Esophagus squamous epithelium (tissue), 5 donors: ENCODE measurements around the gene SIDT2. TPM values are rescaled to one million over a fixed set of nuclear protein-coding genes. Genes with fewer than 3 reads are reported as not detected.

Experiments used
- DNase-seq: peaks from one replicate; lab custom pipeline; 2025; lab: John Stamatoyannopoulos, UW
- H3K27ac ChIP-seq, 4 donors: fragments of 200-600 bp; sonication (generic); one replicate each; pipeline ENCODE4 v1.5.1; 2016 to 2019; ENCODE audit warnings: mild to moderate bottlenecking in 1 of 4
- H3K27me3 ChIP-seq, 4 donors: fragments of 200-600 bp; sonication (generic); 1 replicate in 3 of 4; 2 replicates in 1 of 4; pipeline versions ENCODE4 v1.5.1 to v1.6.0; 2017 to 2021; ENCODE audit warnings: antibody characterized with exemption in 1 of 4
- H3K36me3 ChIP-seq, 3 donors: fragments of 200-600 bp; sonication (generic); one replicate each; pipeline ENCODE4 v1.5.1; 2016 to 2019
- H3K4me1 ChIP-seq, 3 donors: fragments of 200-600 bp; sonication (generic); one replicate each; pipeline ENCODE4 v1.5.1; 2017 to 2019
- H3K4me3 ChIP-seq, 4 donors: fragments of 200-600 bp; sonication (generic); 1 replicate in 3 of 4; 2 replicates in 1 of 4; pipeline ENCODE4 v1.5.1; 2016 to 2019; ENCODE audit warnings: mild to moderate bottlenecking in 2 of 4, moderate library complexity in 1 of 4
- H3K9me3 ChIP-seq, 3 donors: fragments of 200-600 bp; sonication (generic); one replicate each; pipeline ENCODE4 v1.5.1; 2016 to 2019
- CTCF ChIP-seq, 6 experiments: fragments of 450-650 bp in 4 of 6; fragments of 200-600 bp in 2 of 6; sonication (generic) in 2 of 6; IDR thresholded peaks; one replicate each; pipeline ENCODE4 v1.5.1; 2016 to 2019; ENCODE audit warnings: antibody characterized with exemption in 6 of 6, mild to moderate bottlenecking in 4 of 6, moderate library complexity in 4 of 6
- POLR2A ChIP-seq, 4 donors: fragments of 450-650 bp; IDR thresholded peaks; one replicate each; pipeline ENCODE4 v1.6.1; 2017; ENCODE audit warnings: antibody characterized with exemption in 4 of 4, mild to moderate bottlenecking in 4 of 4, moderate library complexity in 3 of 4
- WGBS, 2 donors: methylation state at CpG; one replicate each; pipeline ENCODE4 v1.1.5; 2018; 5-methylcytosine and 5-hydroxymethylcytosine counted together
- intact Hi-C: fragments of 100-400 bp; cut with DNase I; formaldehyde crosslinking; loops from one replicate; pipeline ENCODE4 v1.15.0; 2022
- total RNA-seq, 4 donors: library from RNA; depleted of rRNA; stranded (reverse); fragments of >200 nt; gene quantifications; one replicate each; pipeline ENCODE4 v1.1.0, GENCODE V29; 2016
- donor health status: DM: yes; HTN: yes; CAD: no.

SIDT2 gene
- total RNA-seq, 4 donors from 2014 or later = 6.9 to 20.0 (median 9.4) TPM

GRCh38 chr11:117172724-117173421 is 5.7 kb upstream of the SIDT2 start:
- no peak for DNase-seq
- intact Hi-C loops = no loop called here
- Histone ChIP-seq H3K4me3 (no peak overlapping the region), H3K27me3 (no peaks in the 10 kb centered on the region), H3K27ac (peak overlapping the region in 1 of 4 donors; percentile 30), H3K4me1 (peaks cover 2 to 5% (median 4%) of the 10 kb centered on the region in 3 donors), H3K36me3 (peaks cover 0 to 39% (median 0%) of the 10 kb centered on the region in 3 donors), H3K9me3 (no peaks in the 10 kb centered on the region)
- WGBS, 2 donors = 43 to 64% methylated on average over 11 to 12 of the region's 14 CpGs
- TF ChIP-seq CTCF (IDR thresholded peaks at IDR 0.05) (no peak), POLR2A (IDR thresholded peaks at IDR 0.05) (no peak)

GRCh38 chr11:117175104-117175503 is 3.4 kb upstream of the SIDT2 start:
- intact Hi-C loops = no loop called here
- H3K4me1 ChIP-seq = peaks cover 13 to 21% (median 14%) of the 10 kb centered on the region in 3 donors
- WGBS, 2 donors = 47 to 75% methylated on average over 5 of the region's 7 CpGs
- H3K27me3 ChIP-seq = no peaks in the 10 kb centered on the region
- TF ChIP-seq POLR2A (IDR thresholded peaks at IDR 0.05) (no peak), CTCF (IDR thresholded peaks at IDR 0.05) (no peak)
- DNase-seq = no peak
- peaks cover 0 to 17% (median 0%) of the 10 kb centered on the region in 3 donors for H3K36me3 ChIP-seq
- no peak overlapping the region for H3K27ac ChIP-seq
- no peak overlapping the region for H3K4me3 ChIP-seq
- no peaks in the 10 kb centered on the region for H3K9me3 ChIP-seq

- Histone ChIP-seq H3K9me3 (no peaks in the 10 kb centered on the region), H3K4me1 (peaks cover 16 to 28% (median 20%) of the 10 kb centered on the region in 3 donors), H3K4me3 (no peak overlapping the region), H3K36me3 (peaks cover 0 to 12% (median 0%) of the 10 kb centered on the region in 3 donors), H3K27me3 (no peaks in the 10 kb centered on the region), H3K27ac (no peak overlapping the region)
- intact Hi-C loops = no loop called here
- WGBS, 2 donors = 77 to 78% methylated on average over 5 of the region's 5 CpGs
- TF ChIP-seq POLR2A (IDR thresholded peaks at IDR 0.05) (no peak), CTCF (IDR thresholded peaks at IDR 0.05) (no peak)
- no peak for DNase-seq
Measured at GRCh38 chr11:117175781-117176180, 2.8 kb upstream of the SIDT2 start.

- Histone ChIP-seq H3K36me3 (peaks cover 0 to 8% (median 0%) of the 10 kb centered on the region in 3 donors), H3K27me3 (no peaks in the 10 kb centered on the region), H3K4me3 (no peak overlapping the region), H3K4me1 (peaks cover 16 to 32% (median 24%) of the 10 kb centered on the region in 3 donors), H3K9me3 (no peaks in the 10 kb centered on the region), H3K27ac (no peak overlapping the region)
- TF ChIP-seq POLR2A (IDR thresholded peaks at IDR 0.05) (no peak), CTCF (IDR thresholded peaks at IDR 0.05) (no peak)
- no peak for DNase-seq
- 69 to 86% methylated on average over 1 of the region's 1 CpG for WGBS, 2 donors
- intact Hi-C loops = no loop called here
Measured at GRCh38 chr11:117176186-117176585, 2.4 kb upstream of the SIDT2 start.

- H3K4me1 ChIP-seq = peaks cover 16 to 39% (median 30%) of the 10 kb centered on the region in 3 donors
- H3K27me3 ChIP-seq = no peaks in the 10 kb centered on the region
- peak overlapping the region; percentile 53 to 99 (median 90) for H3K4me3 ChIP-seq
- TF ChIP-seq POLR2A (IDR thresholded peaks at IDR 0.05) (no peak), CTCF (IDR thresholded peaks at IDR 0.05) (no peak)
- WGBS, 2 donors = 64 to 67% methylated on average over 10 of the region's 10 CpGs
- peaks cover 0 to 13% (median 5%) of the 10 kb centered on the region in 3 donors for H3K36me3 ChIP-seq
- H3K9me3 ChIP-seq = no peaks in the 10 kb centered on the region
- DNase-seq = no peak
- H3K27ac ChIP-seq = peak overlapping the region; percentile 87 to 98 (median 96)
- intact Hi-C loops = no loop called here
Measured at GRCh38 chr11:117177534-117178209, 871 bp upstream of the SIDT2 start.
